PC-3 (cell line): ENCODE data around the gene CHKB. TPM values are rescaled to one million over a fixed set of nuclear protein-coding genes. Genes with fewer than 3 reads are reported as not detected.

Experiments used
- ATAC-seq: fragments of 200-7000 bp; cut with Tn5 transposase; 2 replicates; pipeline ENCODE4 v1.9.1; 2020; ENCODE audit warnings: mild to moderate bottlenecking, moderate library complexity
- BruUV-seq: library from RNA; stranded (reverse); fragments of 400-500 nt; replicated peaks from 2 replicates; lab custom pipeline; 2021; lab: Mats Ljungman, UMichigan
- CTCF ChIA-PET: fragments of 300-600 bp; sonication (Branson Sonifier 250); formaldehyde crosslinking; loops from one replicate; lab custom pipeline; 2022; ENCODE audit warnings: antibody characterized with exemption; lab: Charles Lee
- POLR2A ChIA-PET: fragments of 300-600 bp; sonication (Branson Sonifier 250); formaldehyde crosslinking; loops from one replicate; lab custom pipeline; 2022; ENCODE audit warnings: antibody characterized with exemption; ENCODE audit not compliant: unreplicated experiment; lab: Charles Lee
- DNase-seq: peaks from one replicate; pipeline ENCODE4 v3.0.0-alpha.2; 2015
- H2AFZ ChIP-seq: fragments of 300-600 bp; sonication (generic); 2 replicates; pipeline ENCODE4 v1.6.0; 2016; ENCODE audit warnings: antibody characterized with exemption, low read length
- H3F3A ChIP-seq: fragments of 300-600 bp; sonication (generic); one replicate; pipeline ENCODE4 v1.6.0; 2017; ENCODE audit warnings: antibody characterized with exemption, low read length, control low read depth, mild to moderate bottlenecking; ENCODE audit not compliant: unreplicated experiment
- H3K27ac ChIP-seq: fragments of 300-600 bp; sonication (generic); 2 replicates; pipeline ENCODE4 v1.5.1; 2016; ENCODE audit warnings: mild to moderate bottlenecking, low read length
- H3K27me3 ChIP-seq: fragments of 300-600 bp; sonication (generic); 2 replicates; pipeline ENCODE4 v1.6.1; 2016; ENCODE audit warnings: low read length, mixed read lengths
- H3K36me3 ChIP-seq: fragments of 300-600 bp; sonication (generic); 2 replicates; pipeline ENCODE4 v1.6.1; 2016; ENCODE audit warnings: low read depth, mixed run types, low read length, mixed read lengths
- H3K4me1 ChIP-seq: fragments of 300-600 bp; sonication (generic); 2 replicates; pipeline ENCODE4 v1.5.1; 2016; ENCODE audit warnings: low read length; ENCODE audit not compliant: insufficient read depth
- H3K4me2 ChIP-seq: fragments of 300-600 bp; sonication (generic); 2 replicates; pipeline ENCODE4 v1.6.0; 2016; ENCODE audit warnings: low read length
- H3K4me3 ChIP-seq: fragments of 300-600 bp; sonication (generic); 2 replicates; pipeline ENCODE4 v1.5.1; 2016; ENCODE audit warnings: mild to moderate bottlenecking, low read length, mixed read lengths
- H3K79me2 ChIP-seq: fragments of 300-600 bp; sonication (generic); 2 replicates; pipeline ENCODE4 v1.6.1; 2017; ENCODE audit warnings: low read length, mixed read lengths
- H3K9ac ChIP-seq: fragments of 300-600 bp; sonication (generic); 2 replicates; pipeline ENCODE4 v1.6.0; 2016; ENCODE audit warnings: mild to moderate bottlenecking, low read length
- H3K9me2 ChIP-seq: fragments of 300-600 bp; sonication (generic); replicated peaks from 2 replicates; pipeline ENCODE4 v1.6.1; 2016; ENCODE audit warnings: mixed run types, low read length, mixed read lengths
- H3K9me3 ChIP-seq: fragments of 300-600 bp; sonication (generic); 2 replicates; pipeline ENCODE4 v1.6.1; 2016; ENCODE audit warnings: low read length, mixed read lengths
- H4K20me1 ChIP-seq: fragments of 300-600 bp; sonication (generic); 2 replicates; pipeline ENCODE4 v1.6.1; 2016; ENCODE audit warnings: low read length, mixed read lengths
- CTCF ChIP-seq: fragments of 300-600 bp; sonication (generic); conservative IDR thresholded peaks from 2 replicates; pipeline ENCODE4 v1.5.1; 2017; ENCODE audit warnings: antibody characterized with exemption, low read depth, mild to moderate bottlenecking, low read length
- EZH2 ChIP-seq: fragments of 300-600 bp; sonication (generic); IDR thresholded peaks from one replicate; pipeline ENCODE4 v1.6.1; 2017; ENCODE audit warnings: antibody characterized with exemption, mild to moderate bottlenecking, low read length; ENCODE audit not compliant: unreplicated experiment
- EZH2phosphoT487 ChIP-seq: fragments of 300-600 bp; sonication (generic); IDR thresholded peaks from 2 replicates; pipeline ENCODE4 v1.6.1; 2018; ENCODE audit warnings: mild to moderate bottlenecking, antibody characterized with exemption, low read length, borderline replicate concordance
- intact Hi-C: fragments of 100-400 bp; cut with micrococcal nuclease; formaldehyde crosslinking; loops from 2 replicates; pipeline ENCODE4 v1.9.0; 2023
- total RNA-seq: library from RNA; depleted of rRNA; stranded (reverse); fragments of >200 nt; gene quantifications from 2 replicates; pipeline ENCODE4 v1.2.3, GENCODE V29; 2014

CHKB gene
- total RNA-seq, 1 experiment from 2014 or later = 31.5 TPM

- Histone ChIP-seq H3K79me2 (no peaks in the 10 kb centered on the region), H3K4me2 (no peak overlapping the region), H3K27ac (no peak overlapping the region), H3F3A (no peaks in the 10 kb centered on the region), H4K20me1 (no peaks in the 10 kb centered on the region), H3K9me2 (no peaks in the 10 kb centered on the region), H3K9me3 (no peaks in the 10 kb centered on the region), H3K27me3 (no peaks in the 10 kb centered on the region), H3K4me3 (no peak overlapping the region), H2AFZ (no peak overlapping the region), H3K4me1 (no peaks in the 10 kb centered on the region), H3K9ac (no peak overlapping the region), H3K36me3 (no peaks in the 10 kb centered on the region)
- intact Hi-C loops = no loop called here
- TF ChIP-seq EZH2 (no peak), CTCF (no peak)
- ChIA-PET CTCF (no interaction called here), POLR2A (no interaction called here)
- DNase-seq (no peak), ATAC-seq (no peak)
- BruUV-seq = no TSS peak
These were observed 29.3 kb downstream of the CHKB start for GRCh38 chr22:50553310-50553709.

DNA sequence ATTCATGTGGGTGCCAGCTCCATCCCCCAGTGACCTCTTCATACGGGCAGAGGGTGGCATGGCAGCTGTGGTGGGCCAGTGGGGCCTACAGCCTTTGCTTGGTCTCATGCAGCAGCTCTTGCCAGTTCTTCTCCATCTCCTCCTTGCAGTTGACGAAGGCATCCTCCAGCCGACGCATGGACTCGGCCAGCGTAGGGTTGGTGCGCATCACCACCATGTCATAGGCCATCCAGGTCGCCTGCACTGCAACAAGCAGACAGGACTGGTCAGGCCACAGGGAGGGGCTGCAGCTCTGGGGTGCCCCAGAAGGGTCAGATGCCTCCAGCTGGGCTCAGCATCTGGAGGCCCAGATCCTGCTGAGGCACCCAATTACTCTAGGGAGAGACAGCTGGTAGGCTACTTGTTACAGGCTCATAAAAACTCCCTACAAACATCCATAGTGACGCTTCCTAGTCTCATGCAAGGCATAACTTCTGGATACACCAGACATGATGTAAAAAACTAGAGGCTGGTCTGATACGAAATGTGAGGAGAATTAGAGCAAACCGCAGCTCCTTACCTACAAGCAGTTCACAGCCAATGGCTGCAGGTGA lies 31.4 kb downstream of the CHKB start:
- H3K4me1 ChIP-seq = no peaks in the 10 kb centered on the region
- TF ChIP-seq EZH2phosphoT487 (no peak), CTCF (no peak), EZH2 (no peak)
- H3K4me3 ChIP-seq = no peak overlapping the region
- no peak overlapping the region for H3K9ac ChIP-seq
- H3K27ac ChIP-seq = no peak overlapping the region
- BruUV-seq = no TSS peak
- POLR2A ChIA-PET = no interaction called here
- no peaks in the 10 kb centered on the region for H3K9me2 ChIP-seq
- H3K36me3 ChIP-seq = no peaks in the 10 kb centered on the region
- DNase-seq (no peak), ATAC-seq (no peak)
- no peaks in the 10 kb centered on the region for H3K27me3 ChIP-seq
- H3F3A ChIP-seq = no peaks in the 10 kb centered on the region
- intact Hi-C loops = no loop called here
- no peak overlapping the region for H3K4me2 ChIP-seq
- CTCF ChIA-PET = no interaction called here
- H2AFZ ChIP-seq = no peak overlapping the region
- H3K79me2 ChIP-seq = no peaks in the 10 kb centered on the region
- no peaks in the 10 kb centered on the region for H3K9me3 ChIP-seq
- H4K20me1 ChIP-seq = no peaks in the 10 kb centered on the region

- H3K27ac ChIP-seq = no peak overlapping the region
- H3F3A ChIP-seq = no peaks in the 10 kb centered on the region
- no TSS peak for BruUV-seq
- no peak overlapping the region for H3K4me3 ChIP-seq
- no peaks in the 10 kb centered on the region for H3K36me3 ChIP-seq
- no peaks in the 10 kb centered on the region for H3K9me2 ChIP-seq
- CTCF ChIA-PET = no interaction called here
- no peaks in the 10 kb centered on the region for H3K9me3 ChIP-seq
- H3K4me1 ChIP-seq = no peaks in the 10 kb centered on the region
- no peak overlapping the region for H2AFZ ChIP-seq
- intact Hi-C loops = no loop called here
- H3K79me2 ChIP-seq = no peaks in the 10 kb centered on the region
- DNase-seq = no peak
- H3K4me2 ChIP-seq = no peak overlapping the region
- no peaks in the 10 kb centered on the region for H4K20me1 ChIP-seq
- H3K27me3 ChIP-seq = no peaks in the 10 kb centered on the region
- TF ChIP-seq EZH2phosphoT487 (no peak), EZH2 (no peak), CTCF (no peak)
- ATAC-seq = no peak
- POLR2A ChIA-PET = no interaction called here
- no peak overlapping the region for H3K9ac ChIP-seq
These were observed 32.3 kb downstream of the CHKB start for GRCh38 chr22:50550395-50550794.
